A549 (cell line): ENCODE measurements around the gene TMEM179. TPM values are rescaled to one million over a fixed set of nuclear protein-coding genes. Genes with fewer than 3 reads are reported as not detected.

ENCODE experiments used
- ATAC-seq, 2 experiments: fragments of 200-7000 bp in 1 of 2; fragments of >200 bp in 1 of 2; cut with Nextera tagmentation in 1 of 2; cut with Tn5 transposase in 1 of 2; 3 replicates each; pipeline versions ENCODE4 v1.8.0 to v1.9.1; 2018 to 2020; ENCODE audit warnings: mild to moderate bottlenecking in 1 of 2, moderate library complexity in 1 of 2
- CTCF ChIA-PET: fragments of 300-600 bp; sonication (Branson Sonifier 250); formaldehyde crosslinking; extraction: SDS; loops from one replicate; lab custom pipeline; 2021; ENCODE audit warnings: antibody characterized with exemption, inconsistent platforms; lab: Yijun Ruan, JAX
- POLR2A ChIA-PET: fragments of 350-600 bp; formaldehyde crosslinking; extraction: SDS; loops from one replicate; lab custom pipeline; 2021; ENCODE audit warnings: antibody characterized with exemption, inconsistent platforms; lab: Yijun Ruan, JAX
- DNase-seq, 2 experiments: peaks; one replicate each; pipeline versions ENCODE4 v3.0.0 to v3.0.0-alpha.2; 2011 to 2016; ENCODE audit warnings: low read depth in 1 of 2, low spot score in 1 of 2
- FAIRE-seq: peaks from 2 replicates; lab custom pipeline; 2011; peaks lifted over from hg19 to GRCh38; lab: Jason Lieb, UNC
- H3K27ac ChIP-seq, 2 experiments: fragments of >200 bp; sonication (Bioruptor Twin); formaldehyde crosslinking; 3 replicates each; pipeline ENCODE4 v1.5.1; 2016 to 2017
- H3K4me1 ChIP-seq: fragments of >200 bp; sonication (Bioruptor Twin); formaldehyde crosslinking; 3 replicates; pipeline ENCODE4 v1.6.1; 2016
- H3K4me2 ChIP-seq: fragments of >200 bp; sonication (Bioruptor Twin); formaldehyde crosslinking; 3 replicates; pipeline ENCODE4 v1.6.1; 2016
- H3K4me3 ChIP-seq: fragments of >200 bp; sonication (Bioruptor Twin); formaldehyde crosslinking; 3 replicates; pipeline ENCODE4 v1.5.1; 2016
- H3K9me3 ChIP-seq: fragments of >200 bp; sonication (Bioruptor Twin); formaldehyde crosslinking; 3 replicates; pipeline ENCODE4 v1.6.1; 2016
- ATOH8 ChIP-seq: fragments of 250-450 bp; sonication (Bioruptor Pico); IDR thresholded peaks from 2 replicates; pipeline ENCODE4 v1.5.0; 2020; ENCODE audit warnings: low read depth, mild to moderate bottlenecking, moderate library complexity
- BHLHE40 ChIP-seq: IDR thresholded peaks from 2 replicates; pipeline ENCODE4 v1.6.1; 2012; ENCODE audit warnings: low read depth, low read length, inconsistent platforms
- EHF ChIP-seq: fragments of 250-450 bp; sonication (Bioruptor Pico); IDR thresholded peaks from 2 replicates; pipeline ENCODE4 v1.5.0; 2020; ENCODE audit warnings: mild to moderate bottlenecking
- HDAC2 ChIP-seq: fragments of 200-600 bp; sonication (generic); IDR thresholded peaks from 2 replicates; pipeline ENCODE4 v1.6.1; 2016
- HES2 ChIP-seq: fragments of >200 bp; sonication (Bioruptor Twin); formaldehyde crosslinking; IDR thresholded peaks from 2 replicates; pipeline ENCODE4 v1.6.1; 2016
- HOXB5 ChIP-seq: fragments of 250-450 bp; sonication (Bioruptor Pico); IDR thresholded peaks from 2 replicates; pipeline ENCODE4 v1.5.0; 2020; ENCODE audit warnings: mild to moderate bottlenecking, moderate library complexity
- NR3C1 ChIP-seq: fragments of >200 bp; sonication (Bioruptor Twin); formaldehyde crosslinking; IDR thresholded peaks from 3 replicates; pipeline ENCODE4 v1.6.1; 2017
- RCOR1 ChIP-seq: fragments of 150-350 bp; IDR thresholded peaks from 2 replicates; pipeline ENCODE4 v1.6.1; 2014; ENCODE audit warnings: antibody characterized with exemption, low read length, low read depth
- REST ChIP-seq: fragments of 200-600 bp; sonication (generic); IDR thresholded peaks from 2 replicates; pipeline ENCODE4 v1.6.1; 2016; ENCODE audit warnings: antibody characterized with exemption, mild to moderate bottlenecking, moderate library complexity
- RNF2 ChIP-seq: fragments of 200-600 bp; sonication (generic); IDR thresholded peaks from 2 replicates; pipeline ENCODE4 v1.6.1; 2016; ENCODE audit warnings: low read depth, mild to moderate bottlenecking, antibody characterized with exemption, moderate library complexity, borderline replicate concordance
- TP53 ChIP-seq: fragments of 250-450 bp; sonication (Bioruptor Pico); IDR thresholded peaks from 2 replicates; pipeline ENCODE4 v1.5.0; 2021; ENCODE audit warnings: mild to moderate bottlenecking, moderate library complexity
- USF2 ChIP-seq: fragments of 450-650 bp; IDR thresholded peaks from 2 replicates; pipeline ENCODE4 v1.6.1; 2014; ENCODE audit warnings: antibody characterized with exemption
- ZFP36 ChIP-seq: fragments of 450-650 bp; IDR thresholded peaks from 2 replicates; pipeline ENCODE4 v1.6.1; 2014; ENCODE audit warnings: borderline replicate concordance; ENCODE audit not compliant: partially characterized antibody
- WGBS: methylation state at CpG from one replicate; pipeline ENCODE4 v1.1.6; 2017; ENCODE audit errors: missing lambda C conversion rate; 5-methylcytosine and 5-hydroxymethylcytosine counted together
- polyA plus RNA-seq, 4 experiments: library from polyadenylated mRNA; depleted of rRNA in 3 of 4; stranded (reverse); fragments of >200 nt; fragmentation: RNase III in 1 of 4; extraction: RNeasy Plus Mini Kit Qiagen cat#74134 plus additional on column Dnase treatment in 1 of 4; gene quantifications; 2 replicates in 3 of 4; 3 replicates in 1 of 4; pipeline ENCODE4 v1.2.3, GENCODE V29; 2011 to 2017
- TF ChIP-seq, protein P1 (sequence below): fragments of >200 bp; sonication (Bioruptor Twin); formaldehyde crosslinking; IDR thresholded peaks from 3 replicates; pipeline ENCODE4 v1.5.1; 2016
- TF ChIP-seq, protein P2 (sequence below): fragments of 150-350 bp; IDR thresholded peaks from 2 replicates; pipeline ENCODE4 v1.6.1; 2014; ENCODE audit warnings: low read depth, mild to moderate bottlenecking, low read length

TMEM179 gene
- polyA plus RNA-seq, 2 of the 4 experiments (the other 2 are of a cell fraction): 0.63 TPM; not detected in 1

GRCh38 chr14:104591031-104591430 is 13.5 kb downstream of the TMEM179 start:
- Histone ChIP-seq H3K4me3 (no peak overlapping the region), H3K4me1 (no peaks in the 10 kb centered on the region), H3K9me3 (no peaks in the 10 kb centered on the region), H3K4me2 (no peak overlapping the region), H3K27ac (no peak overlapping the region)
- WGBS: 36% methylated on average over 5 of the region's 7 CpGs
- TF ChIP-seq TP53 (CRISPR knock-in tag) (no peak), REST (no peak), EHF (CRISPR knock-in tag) (no peak), ATOH8 (CRISPR knock-in tag) (no peak), HES2 (no peak), HOXB5 (CRISPR knock-in tag) (no peak), RNF2 (no peak)
- TF ChIP-seq, protein P1, sequence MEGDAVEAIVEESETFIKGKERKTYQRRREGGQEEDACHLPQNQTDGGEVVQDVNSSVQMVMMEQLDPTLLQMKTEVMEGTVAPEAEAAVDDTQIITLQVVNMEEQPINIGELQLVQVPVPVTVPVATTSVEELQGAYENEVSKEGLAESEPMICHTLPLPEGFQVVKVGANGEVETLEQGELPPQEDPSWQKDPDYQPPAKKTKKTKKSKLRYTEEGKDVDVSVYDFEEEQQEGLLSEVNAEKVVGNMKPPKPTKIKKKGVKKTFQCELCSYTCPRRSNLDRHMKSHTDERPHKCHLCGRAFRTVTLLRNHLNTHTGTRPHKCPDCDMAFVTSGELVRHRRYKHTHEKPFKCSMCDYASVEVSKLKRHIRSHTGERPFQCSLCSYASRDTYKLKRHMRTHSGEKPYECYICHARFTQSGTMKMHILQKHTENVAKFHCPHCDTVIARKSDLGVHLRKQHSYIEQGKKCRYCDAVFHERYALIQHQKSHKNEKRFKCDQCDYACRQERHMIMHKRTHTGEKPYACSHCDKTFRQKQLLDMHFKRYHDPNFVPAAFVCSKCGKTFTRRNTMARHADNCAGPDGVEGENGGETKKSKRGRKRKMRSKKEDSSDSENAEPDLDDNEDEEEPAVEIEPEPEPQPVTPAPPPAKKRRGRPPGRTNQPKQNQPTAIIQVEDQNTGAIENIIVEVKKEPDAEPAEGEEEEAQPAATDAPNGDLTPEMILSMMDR: no peak
- POLR2A ChIA-PET: no interaction called here
- ATAC-seq (peak in 1 of 2 experiments; percentile 10; a peak in 2 of 6 replicates), FAIRE-seq (no peak), DNase-seq (no peak)
- CTCF ChIA-PET: interaction anchor here (1.1 kb wide), 1 partner anchor 27 kb away, joined by 5 read pairs; no protein-coding TSS in a partner anchor

DNA sequence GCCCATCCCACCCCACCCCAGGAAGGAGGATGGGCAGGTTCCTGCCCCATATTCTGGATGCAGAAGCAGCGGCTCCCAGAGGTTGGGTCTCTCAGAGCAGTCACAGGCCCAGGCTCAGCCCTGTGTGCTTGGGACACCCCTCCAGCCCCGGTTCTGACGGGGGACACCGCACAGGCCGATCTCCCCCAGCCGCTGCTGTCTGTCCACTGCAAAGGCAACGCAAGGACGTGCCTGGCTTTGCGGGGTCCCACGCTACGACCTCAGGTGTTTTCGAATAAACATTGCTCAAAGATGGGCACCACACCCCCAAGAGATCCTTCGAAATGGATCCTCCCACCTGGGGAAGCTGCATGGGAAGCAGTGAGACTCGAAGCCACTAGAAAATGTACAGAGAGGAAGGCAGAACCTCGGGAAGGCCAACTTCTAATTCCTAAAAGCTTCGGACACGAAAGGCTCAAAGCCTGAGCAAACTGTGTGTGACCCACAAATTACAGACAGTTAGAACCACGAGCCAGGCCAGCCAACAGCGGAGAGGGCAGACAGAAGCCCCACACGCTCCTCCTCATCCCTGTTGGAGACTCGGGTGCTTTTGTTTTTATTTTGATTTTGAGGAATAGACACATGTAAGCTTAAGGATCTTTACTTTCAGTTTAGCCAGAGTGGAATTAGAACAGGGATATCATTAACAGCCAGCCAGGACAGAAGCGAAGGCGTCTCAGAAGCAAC is 14.2 kb downstream of the TMEM179 start:
- FAIRE-seq: no peak
- 70% methylated on average over 22 of the region's 23 CpGs for WGBS
- Histone ChIP-seq H3K4me1 (no peaks in the 10 kb centered on the region), H3K4me3 (no peak overlapping the region), H3K4me2 (no peak overlapping the region), H3K27ac (no peak overlapping the region), H3K9me3 (no peaks in the 10 kb centered on the region)
- no peak for DNase-seq
- ChIA-PET POLR2A (no interaction called here), CTCF (no interaction called here)
- TF ChIP-seq, protein P2, sequence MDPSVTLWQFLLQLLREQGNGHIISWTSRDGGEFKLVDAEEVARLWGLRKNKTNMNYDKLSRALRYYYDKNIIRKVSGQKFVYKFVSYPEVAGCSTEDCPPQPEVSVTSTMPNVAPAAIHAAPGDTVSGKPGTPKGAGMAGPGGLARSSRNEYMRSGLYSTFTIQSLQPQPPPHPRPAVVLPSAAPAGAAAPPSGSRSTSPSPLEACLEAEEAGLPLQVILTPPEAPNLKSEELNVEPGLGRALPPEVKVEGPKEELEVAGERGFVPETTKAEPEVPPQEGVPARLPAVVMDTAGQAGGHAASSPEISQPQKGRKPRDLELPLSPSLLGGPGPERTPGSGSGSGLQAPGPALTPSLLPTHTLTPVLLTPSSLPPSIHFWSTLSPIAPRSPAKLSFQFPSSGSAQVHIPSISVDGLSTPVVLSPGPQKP: no peak
- TF ChIP-seq USF2 (no peak), HDAC2 (no peak), RCOR1 (no peak), NR3C1 (no peak), ZFP36 (no peak), BHLHE40 (no peak)
- ATAC-seq: no peak
